Astrocyte (in vitro differentiated cells and primary cell): ENCODE data around the gene SART3.

Experiments used
- CTCF ChIP-seq: IDR thresholded peaks from 2 replicates; pipeline ENCODE4 v1.5.1; 2011; ENCODE audit warnings: low read depth, mild to moderate bottlenecking, inconsistent platforms, low read length, moderate library complexity; ENCODE audit not compliant: insufficient read depth
- EZH2 ChIP-seq: IDR thresholded peaks from 2 replicates; pipeline ENCODE4 v1.6.1; 2012; ENCODE audit warnings: mild to moderate bottlenecking, low read length, inconsistent platforms; ENCODE audit not compliant: insufficient read depth

- TF ChIP-seq CTCF (peak; percentile 94), EZH2 (no peak)
Measured at GRCh38 chr12:108511633-108512540, 49.1 kb downstream of the SART3 start.
